Activated CD4-positive, alpha-beta T cell treated with anti-CD3 and anti-CD28 coated beads for 4 hours (primary cell): ENCODE results near the gene CR1.
"Not testable (repeated sequence)": the region's sequence is repeated elsewhere in the genome, so short reads cannot be mapped to it uniquely, and the experiment has no call there.

Experiments
- DNase-seq, 2 donors: peaks; one replicate each; pipeline ENCODE4 v3.0.0-alpha.2; 2020

CR1 gene

GRCh38 chr1:207495801-207496792 is at the start of gene CR1:
CR1 (plus strand) TSS chr1:207496157; CDS start chr1:207496268, 111 bp downstream.
- DNase-seq, result peak; percentile 16 to 22

- no peak for DNase-seq
Observed at GRCh38 chr1:207453710-207454045, 42.3 kb upstream of the CR1 start.

DNA sequence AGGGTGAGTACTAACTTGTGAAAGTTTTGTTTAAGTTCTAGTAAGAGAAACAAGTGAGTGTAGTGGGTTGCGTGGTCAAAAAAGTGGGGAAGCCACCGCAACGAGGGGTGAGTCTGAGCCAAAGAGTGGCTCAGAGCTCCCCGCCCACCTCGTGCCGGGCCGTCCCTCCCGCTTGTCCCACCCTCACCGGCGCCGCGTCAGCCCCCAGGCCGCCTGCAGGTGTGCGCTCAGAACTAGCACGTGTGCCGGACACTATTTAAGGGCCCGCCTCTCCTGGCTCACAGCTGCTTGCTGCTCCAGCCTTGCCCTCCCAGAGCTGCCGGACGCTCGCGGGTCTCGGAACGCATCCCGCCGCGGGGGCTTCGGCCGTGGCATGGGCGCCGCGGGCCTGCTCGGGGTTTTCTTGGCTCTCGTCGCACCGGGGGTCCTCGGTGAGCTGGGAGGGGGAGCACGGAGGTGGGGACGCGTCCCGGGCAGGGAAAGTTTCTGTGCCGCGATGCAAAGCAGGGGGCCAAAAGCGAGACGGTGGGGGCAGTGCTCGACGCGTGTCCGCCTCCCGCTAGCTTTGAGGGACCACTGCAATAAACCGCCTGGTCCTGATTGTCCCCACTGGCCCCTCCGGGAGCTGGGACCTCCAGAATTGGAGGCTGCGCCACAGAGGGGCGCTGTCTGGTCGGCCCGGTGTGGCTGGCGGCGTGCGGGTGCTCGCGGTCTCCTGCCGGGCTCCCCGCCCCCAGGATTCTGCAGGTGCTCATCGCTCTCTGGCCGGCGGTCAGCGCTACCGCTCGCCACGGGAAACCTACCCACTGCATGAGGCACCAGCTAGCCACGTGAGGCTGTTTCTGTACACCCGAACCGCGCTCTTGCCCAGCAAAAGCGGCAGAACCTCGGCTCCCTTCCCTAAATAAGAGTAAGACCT is 41.7 kb upstream of the CR1 start, which contains the start of gene CR2:
CR2 (plus strand) TSS at position 283 of the 919 bp plus-strand sequence; CDS start at position 374, 91 bp downstream.
- peak; percentile 15 to 40 for DNase-seq

DNA sequence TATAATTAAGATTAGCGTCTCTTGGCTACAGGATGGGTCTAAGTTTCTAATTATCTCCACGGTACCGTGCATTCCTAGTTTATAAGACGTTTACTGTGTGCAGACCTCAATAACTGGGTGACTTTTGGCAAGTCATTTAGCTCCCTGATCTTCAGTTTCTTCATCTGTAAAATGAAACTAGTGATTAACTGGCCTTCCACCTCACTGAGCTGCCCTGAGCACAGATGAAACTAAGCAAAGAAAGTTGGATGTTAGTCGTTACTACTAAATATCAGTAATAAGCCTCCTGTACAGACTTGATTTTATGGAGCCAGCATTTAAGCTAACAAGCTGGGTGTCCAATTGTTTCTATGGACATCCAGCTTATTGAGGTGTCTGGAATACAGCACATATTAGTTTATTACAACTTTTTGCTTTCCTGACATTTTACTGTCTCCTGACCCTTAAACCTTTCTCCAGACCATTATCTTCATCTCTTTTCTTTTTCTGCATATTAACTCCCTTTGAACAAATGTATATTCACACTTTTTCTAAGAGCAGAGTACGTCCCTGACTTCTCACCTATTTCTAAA is 40.7 kb upstream of the CR1 start:
- DNase-seq, result no peak

GRCh38 chr1:207458414-207458813 is 37.5 kb upstream of the CR1 start:
- DNase-seq, result no peak

GRCh38 chr1:207459008-207459407 is 36.9 kb upstream of the CR1 start:
- DNase-seq, result no peak

GRCh38 chr1:207461649-207462048 is 34.3 kb upstream of the CR1 start:
- DNase-seq, result no peak

DNA sequence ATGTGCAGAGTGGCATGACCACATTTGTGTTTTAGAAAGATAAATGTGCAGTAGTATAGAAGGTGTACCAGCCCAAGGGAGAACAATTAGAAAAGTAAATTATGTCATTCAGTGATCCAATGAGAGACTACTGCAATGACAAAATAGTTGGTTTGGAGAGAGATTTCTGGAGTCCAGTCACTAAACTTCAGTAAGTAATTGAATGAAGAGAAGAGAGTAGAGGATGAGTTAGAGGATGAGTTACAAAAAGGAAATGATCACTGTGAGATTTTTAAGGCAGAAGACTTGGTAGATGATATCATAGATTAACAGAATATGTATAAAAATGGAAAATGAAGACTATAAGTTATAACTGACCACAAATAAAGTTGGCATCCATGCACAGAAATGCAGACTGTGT is 33.4 kb upstream of the CR1 start:
- DNase-seq, result no peak

DNA sequence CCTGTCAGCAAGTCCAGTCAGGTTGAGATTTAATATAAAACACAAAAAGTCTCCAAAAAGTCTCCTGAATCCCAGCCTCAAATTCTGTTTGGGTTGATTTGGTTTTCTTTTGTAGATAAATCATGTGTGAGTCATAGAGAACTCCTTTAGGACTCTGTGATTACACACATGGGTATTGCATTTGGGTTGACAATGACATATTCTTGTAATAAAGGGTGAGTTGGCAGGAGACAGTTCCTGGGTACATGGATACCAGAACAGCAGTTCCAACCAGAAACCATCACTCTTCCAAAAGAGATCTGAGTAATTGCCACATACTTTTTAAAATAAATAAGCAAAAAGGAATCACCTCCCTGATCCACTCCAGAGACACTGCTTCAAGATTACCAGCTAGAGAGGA is 32.9 kb upstream of the CR1 start:
- DNase-seq, result no peak

GRCh38 chr1:207463571-207463970 is 32.4 kb upstream of the CR1 start:
- DNase-seq, result no peak

GRCh38 chr1:207470927-207471326 is 25.0 kb upstream of the CR1 start:
- peak in 1 of 2 donors; percentile 8 for DNase-seq

DNA sequence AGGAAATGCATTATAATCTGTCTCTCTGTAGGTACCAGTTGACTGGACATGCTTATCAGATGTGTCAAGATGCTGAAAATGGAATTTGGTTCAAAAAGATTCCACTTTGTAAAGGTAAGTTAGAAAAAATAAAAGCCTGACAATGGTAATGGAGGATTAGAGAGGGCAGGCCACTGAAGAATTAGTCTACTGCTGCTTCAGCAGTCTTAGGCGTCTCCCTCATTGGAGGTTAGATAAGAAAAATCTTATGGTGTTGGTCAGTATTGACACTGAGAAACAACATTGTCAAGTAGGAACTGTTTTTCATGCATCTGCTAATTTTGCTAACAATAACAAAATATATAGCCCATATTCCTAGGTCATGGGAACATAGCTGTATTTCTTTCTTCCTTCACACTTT is 21.7 kb upstream of the CR1 start:
- DNase-seq, result no peak

DNA sequence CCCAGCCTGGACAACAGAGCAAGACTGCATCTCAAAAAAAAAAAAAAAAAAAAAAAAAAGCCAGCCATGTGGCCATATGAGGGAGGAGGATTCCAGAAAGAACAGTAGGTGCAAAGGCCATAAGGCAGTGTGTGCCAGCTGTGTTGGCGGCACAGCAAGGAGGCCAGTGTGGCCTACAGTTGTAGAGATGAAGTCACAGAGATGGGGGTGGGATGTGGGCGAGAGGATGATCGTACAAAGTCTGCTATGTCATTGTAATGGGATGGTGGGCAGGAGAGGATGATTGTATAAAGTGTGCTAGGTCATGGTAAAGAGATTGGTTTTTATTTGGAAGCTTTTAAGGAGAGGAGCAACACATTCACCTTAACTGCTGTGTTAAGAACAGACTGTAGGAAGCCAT is 9.8 kb upstream of the CR1 start:
- DNase-seq, result no peak

DNA sequence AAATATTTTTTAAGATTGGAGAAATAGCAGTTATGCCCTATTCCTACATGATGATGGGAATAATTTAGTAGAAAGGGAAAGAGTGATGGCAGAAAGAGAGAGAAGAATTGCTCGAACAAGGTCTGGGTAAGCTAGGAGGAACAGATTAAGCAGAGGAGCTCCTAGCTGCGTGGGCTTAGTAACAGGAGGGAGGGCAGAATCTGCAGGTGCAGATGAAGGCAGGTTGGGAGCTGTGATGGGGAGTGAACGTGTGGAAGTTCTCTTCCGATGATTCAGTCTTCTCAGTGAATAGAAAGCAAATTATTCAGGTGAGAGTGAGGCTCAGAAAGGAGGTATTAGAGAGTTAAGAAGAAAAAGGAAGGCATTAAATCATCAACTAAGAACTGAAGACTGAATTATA is 8.3 kb upstream of the CR1 start:
- no peak for DNase-seq

GRCh38 chr1:207493212-207493611 is 2.7 kb upstream of the CR1 start:
- no peak for DNase-seq

DNA sequence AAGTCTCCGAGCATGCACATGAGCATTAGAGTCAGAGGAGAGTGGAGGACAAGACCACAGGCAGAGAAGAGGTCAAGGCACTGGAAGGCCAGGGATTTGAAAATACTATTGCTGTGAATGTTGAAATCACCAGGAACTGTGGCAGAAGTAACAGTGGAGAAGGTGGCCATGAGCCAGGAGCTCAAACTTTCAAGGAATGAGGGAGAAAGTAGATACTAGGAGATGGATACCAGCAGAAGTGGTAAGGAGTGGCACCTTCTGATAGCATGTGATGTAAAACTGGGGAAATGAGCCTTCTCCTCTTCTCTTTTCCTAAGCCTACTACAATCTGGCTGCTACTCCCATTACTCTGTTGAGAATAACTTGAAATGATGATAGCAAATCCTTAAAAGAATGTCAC is 1.8 kb upstream of the CR1 start:
- DNase-seq, result no peak

DNA sequence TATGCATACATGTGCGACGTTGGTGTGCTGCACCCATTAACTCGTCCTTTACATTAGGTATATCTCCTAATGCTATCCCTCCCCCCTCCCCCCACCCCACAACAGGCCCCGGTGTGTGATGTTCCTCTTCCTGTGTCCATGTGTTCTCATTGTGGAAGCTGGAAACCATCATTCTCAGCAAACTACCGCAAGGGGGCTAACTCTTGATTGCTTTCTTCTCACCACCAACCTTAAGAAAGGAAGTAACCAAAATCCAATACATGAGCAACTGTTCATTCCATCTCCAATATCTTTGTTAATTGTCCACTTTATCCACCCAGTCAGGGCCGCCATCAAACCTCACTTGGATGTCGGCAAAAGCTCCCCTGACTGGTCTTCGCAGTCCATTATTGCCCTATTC is 676 bp upstream of the CR1 start:
- not testable (repeated sequence) for DNase-seq

- no peak for DNase-seq
Observed at GRCh38 chr1:207497941-207498340, 2.0 kb downstream of the CR1 start.

DNA sequence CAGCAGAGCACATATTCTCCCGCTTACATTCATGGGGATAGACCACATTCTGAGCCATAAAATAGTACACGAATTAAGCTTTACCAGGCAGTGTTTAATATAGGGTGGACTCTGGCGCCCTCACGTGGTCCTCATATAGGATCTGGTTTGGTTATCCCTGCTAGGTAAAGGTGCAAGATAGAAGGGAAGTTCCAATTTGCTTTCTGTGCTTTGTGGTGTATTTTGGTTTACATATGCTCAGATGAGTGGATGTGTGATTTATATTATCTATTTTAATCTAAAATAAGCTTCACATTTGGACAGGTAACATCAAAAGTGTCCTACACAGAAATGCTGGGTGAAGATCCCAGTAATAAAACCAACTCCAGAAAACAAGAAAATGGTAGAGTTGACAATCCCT is 3.6 kb downstream of the CR1 start:
- peak; percentile 51 to 63 for DNase-seq

DNA sequence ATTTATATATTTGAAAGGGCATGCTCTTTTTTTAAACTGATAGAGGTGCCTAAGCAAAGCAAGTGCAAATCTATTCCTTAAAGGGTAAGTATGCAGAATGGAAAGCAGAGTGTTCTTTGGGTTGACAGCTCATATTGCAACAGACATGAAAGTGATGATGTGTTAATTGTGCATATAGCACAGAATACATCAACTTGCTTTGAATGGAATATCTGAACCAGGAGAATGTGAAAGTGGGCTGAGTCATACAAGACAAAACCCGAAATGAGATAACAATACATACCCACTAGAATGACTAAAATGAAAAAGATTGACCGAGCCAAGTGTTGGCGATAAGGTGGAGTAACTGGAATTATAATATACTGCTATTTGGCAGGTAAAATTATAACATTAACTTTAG is 4.3 kb downstream of the CR1 start:
- DNase-seq, result no peak

DNA sequence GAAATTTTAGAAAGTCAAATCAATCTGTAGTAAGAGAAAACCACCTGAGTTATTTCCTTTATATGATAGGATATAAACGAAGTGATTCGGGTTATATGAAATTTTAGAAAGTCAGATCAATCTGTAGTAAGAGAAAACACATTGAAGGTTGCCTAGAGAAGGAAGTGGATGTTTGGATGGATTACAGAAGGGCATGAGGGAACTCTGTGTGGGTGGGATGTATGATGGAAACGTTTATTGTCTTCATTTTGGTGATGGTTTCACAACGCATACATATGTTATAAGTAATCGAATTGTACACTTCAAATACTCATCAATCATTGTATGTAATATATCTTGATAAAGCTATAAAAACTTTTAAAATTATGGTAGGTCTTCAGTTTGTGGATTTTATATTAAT is 5.1 kb downstream of the CR1 start:
- no peak for DNase-seq

DNA sequence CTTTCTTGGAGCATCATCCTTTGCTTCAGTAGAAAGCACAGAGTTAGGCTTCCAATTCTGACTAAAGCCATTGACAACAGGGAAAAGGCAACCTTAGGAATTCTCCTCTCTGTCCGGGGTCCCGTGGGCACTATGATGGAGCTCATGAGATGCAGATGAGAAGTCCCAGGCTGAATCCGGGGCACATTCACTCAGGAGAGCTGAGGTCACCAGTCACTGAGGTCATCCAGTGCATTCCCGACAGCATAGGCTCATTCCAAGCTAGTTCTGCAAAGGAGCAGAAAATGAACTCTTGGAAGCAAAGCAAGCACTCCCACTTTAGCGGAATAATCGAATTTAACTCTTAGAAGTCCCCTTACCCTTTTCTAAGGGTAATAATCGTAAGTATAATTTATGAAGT is 6.8 kb downstream of the CR1 start:
- no peak for DNase-seq

DNA sequence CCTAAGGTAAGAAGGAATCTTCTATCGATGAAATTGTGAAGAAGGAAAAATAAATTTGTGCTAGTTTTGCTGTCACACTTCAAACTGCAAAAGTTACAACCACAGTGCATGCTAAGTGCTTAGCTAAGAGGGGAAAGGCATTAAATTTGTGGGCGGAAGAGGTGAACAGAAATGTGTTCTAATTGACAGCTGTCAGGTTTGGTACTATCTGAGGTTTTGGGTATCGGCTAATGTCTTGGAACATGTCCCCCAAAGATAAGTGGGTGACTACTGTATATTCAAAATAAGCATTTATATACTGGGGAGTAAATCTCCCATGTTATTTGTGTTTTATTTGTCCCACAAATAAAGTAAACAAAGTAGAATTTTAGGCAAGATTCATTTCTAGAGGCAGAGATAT is 8.0 kb downstream of the CR1 start:
- no peak for DNase-seq
